Spleen (tissue), 7 donors: ENCODE results near the gene DDX27.

Source experiments
- POLR2A ChIP-seq, 3 donors: fragments of 450-650 bp; IDR thresholded peaks; one replicate each; pipeline ENCODE4 v1.5.1; 2017; ENCODE audit warnings: antibody characterized with exemption in 3 of 3, mild to moderate bottlenecking in 1 of 3
- TF ChIP-seq, protein P1 (sequence below), 11 experiments: fragments of 200-600 bp in 7 of 11; fragments of 450-650 bp in 4 of 11; sonication (generic) in 4 of 11; IDR thresholded peaks in 8 of 11; conservative IDR thresholded peaks in 3 of 11; 1 replicate in 7 of 11; 2 replicates in 4 of 11; pipeline versions ENCODE4 v1.4.0 to v1.8.0; 2016 to 2021; ENCODE audit warnings: antibody characterized with exemption in 11 of 11, inconsistent platforms in 4 of 11, mild to moderate bottlenecking in 1 of 11
- donor health status: DM: no; HTN: no; CAD: no; lungs with moderate emphysema.
- donor health status: DM: no; HTN: no; CAD: no.
- donor health status: DM: no; HTN: no; CAD: no.

DNA sequence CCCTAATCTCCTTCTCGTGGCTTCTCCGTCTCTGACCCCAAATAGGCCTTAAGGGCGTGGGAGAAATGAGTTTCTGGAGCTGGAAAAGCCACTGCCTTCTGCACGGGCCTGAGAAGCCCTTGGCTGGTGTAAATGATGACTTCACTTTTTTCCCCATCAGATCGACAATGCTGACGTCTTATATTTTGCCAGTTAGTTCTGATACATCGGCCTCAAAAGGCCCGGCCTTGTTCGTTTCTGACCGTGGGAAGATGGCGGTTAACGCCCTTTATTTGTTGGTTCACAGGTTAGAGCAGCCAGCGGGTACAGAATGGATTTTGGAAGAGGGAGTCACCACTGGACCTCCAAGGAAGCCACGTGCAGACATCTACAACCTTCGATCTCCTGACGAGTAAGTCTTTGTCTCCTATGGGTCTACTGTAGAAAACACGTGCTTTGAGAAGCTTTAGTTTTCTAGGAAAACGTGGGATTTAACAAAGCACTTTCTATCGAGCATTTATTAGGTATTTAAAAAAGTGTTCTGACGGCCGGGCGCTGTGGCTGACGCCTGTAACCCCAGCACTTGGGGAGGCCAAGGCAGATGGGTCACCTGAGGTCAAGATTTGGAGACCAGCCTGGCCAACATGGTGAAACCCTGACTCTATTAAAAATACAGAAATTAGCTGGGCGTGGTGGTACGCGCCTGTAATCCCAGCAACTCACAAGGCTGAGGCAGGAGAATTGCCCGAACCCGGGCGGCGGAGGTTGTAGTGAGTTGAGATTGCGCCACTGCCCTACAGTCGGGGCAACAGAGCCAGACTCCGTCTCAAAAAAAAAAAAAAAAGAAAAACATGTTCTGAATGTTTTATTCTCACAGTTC is 59.8 kb downstream of the DDX27 start:
- TF ChIP-seq, protein P1, sequence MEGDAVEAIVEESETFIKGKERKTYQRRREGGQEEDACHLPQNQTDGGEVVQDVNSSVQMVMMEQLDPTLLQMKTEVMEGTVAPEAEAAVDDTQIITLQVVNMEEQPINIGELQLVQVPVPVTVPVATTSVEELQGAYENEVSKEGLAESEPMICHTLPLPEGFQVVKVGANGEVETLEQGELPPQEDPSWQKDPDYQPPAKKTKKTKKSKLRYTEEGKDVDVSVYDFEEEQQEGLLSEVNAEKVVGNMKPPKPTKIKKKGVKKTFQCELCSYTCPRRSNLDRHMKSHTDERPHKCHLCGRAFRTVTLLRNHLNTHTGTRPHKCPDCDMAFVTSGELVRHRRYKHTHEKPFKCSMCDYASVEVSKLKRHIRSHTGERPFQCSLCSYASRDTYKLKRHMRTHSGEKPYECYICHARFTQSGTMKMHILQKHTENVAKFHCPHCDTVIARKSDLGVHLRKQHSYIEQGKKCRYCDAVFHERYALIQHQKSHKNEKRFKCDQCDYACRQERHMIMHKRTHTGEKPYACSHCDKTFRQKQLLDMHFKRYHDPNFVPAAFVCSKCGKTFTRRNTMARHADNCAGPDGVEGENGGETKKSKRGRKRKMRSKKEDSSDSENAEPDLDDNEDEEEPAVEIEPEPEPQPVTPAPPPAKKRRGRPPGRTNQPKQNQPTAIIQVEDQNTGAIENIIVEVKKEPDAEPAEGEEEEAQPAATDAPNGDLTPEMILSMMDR (IDR thresholded peaks at IDR 0.05 in 8 of 11, conservative IDR thresholded peaks at IDR 0.05 in 3 of 11) = no peak
- no peak for TF ChIP-seq POLR2A (IDR thresholded peaks at IDR 0.05)
